ENCODE data around the gene TIGAR. TPM values are rescaled to one million over a fixed set of nuclear protein-coding genes. Genes with fewer than 3 reads are reported as not detected.

The TIGAR gene
- total RNA-seq, 1 experiment from 2014 or later: 42.7 TPM

- Mint-ChIP-seq H3K27me3 (ENCODE audit: insufficient read depth, unreplicated experiment) (peaks cover 34% of the 10 kb centered on the region), H3K36me3 (ENCODE audit: insufficient read depth, unreplicated experiment) (peaks cover 68% of the 10 kb centered on the region), H3K27ac (ENCODE audit: unreplicated experiment) (peak overlapping the region; percentile 94), H3K9me3 (ENCODE audit: unreplicated experiment) (no peaks in the 10 kb centered on the region), H3K4me1 (ENCODE audit: low read depth, unreplicated experiment) (peaks cover 58% of the 10 kb centered on the region), H3K4me3 (ENCODE audit: unreplicated experiment) (peak overlapping the region; percentile 98)
- H3K4me1 ChIP-seq: peaks cover 60% of the 10 kb centered on the region
- BruUV-seq (replicated peaks): no TSS peak
- ChIA-PET POLR2A (no interaction called here), CTCF (interaction anchor here (0.6 to 1.3 kb wide), 3 partner anchors 237 to 498 kb away, joined by 3 to 16 read pairs (median 5); no protein-coding TSS in a partner anchor)
- H3K9me3 ChIP-seq: no peaks in the 10 kb centered on the region
- DNase-seq: peak in 1 of 2 experiments; percentile 44
- peak overlapping the region; percentile 48 for H3K4me3 ChIP-seq (ENCODE audit: low read depth, low read length)
- H3K36me3 ChIP-seq (ENCODE audit: control insufficient read depth, insufficient read depth, low read length): no peaks in the 10 kb centered on the region
- peaks cover 23% of the 10 kb centered on the region for H3K27me3 ChIP-seq (replicated peaks; ENCODE audit: control insufficient read depth, insufficient read depth, low read length)
- intact Hi-C loops (cut with micrococcal nuclease; ENCODE audit: unreplicated experiment): no loop called here
- no peak for TF ChIP-seq CTCF (IDR thresholded peaks at IDR 0.05; ENCODE audit: insufficient read depth in 1 of 2, low read depth in 1 of 2, low read length in 1 of 2, severe bottlenecking in 1 of 2, unreplicated experiment in 1 of 2)
Observed at GRCh38 chr12:4274396-4275015, 46.5 kb upstream of the TIGAR start.

GRCh38 chr12:4275016-4275869 lies 45.8 kb upstream of the TIGAR start:
- no peaks in the 10 kb centered on the region for H3K36me3 ChIP-seq (ENCODE audit: control insufficient read depth, insufficient read depth, low read length)
- H3K27me3 ChIP-seq (replicated peaks; ENCODE audit: control insufficient read depth, insufficient read depth, low read length): peaks cover 16% of the 10 kb centered on the region
- TF ChIP-seq CTCF (IDR thresholded peaks at IDR 0.05; ENCODE audit: insufficient read depth in 1 of 2, low read depth in 1 of 2, low read length in 1 of 2, severe bottlenecking in 1 of 2, unreplicated experiment in 1 of 2): no peak
- H3K4me3 ChIP-seq (ENCODE audit: low read depth, low read length): peak overlapping the region; percentile 48
- DNase-seq: no peak
- ChIA-PET CTCF (interaction anchor here (0.6 to 3.9 kb wide), 6 partner anchors 169 to 499 kb away, joined by 3 to 93 read pairs (median 32); no protein-coding TSS in a partner anchor), POLR2A (interaction anchor here (1.2 kb wide), 1 partner anchor 402 kb away, joined by 3 read pairs; the partner anchor contains the start of gene PARP11)
- peaks cover 54% of the 10 kb centered on the region for H3K4me1 ChIP-seq
- intact Hi-C loops (cut with micrococcal nuclease; ENCODE audit: unreplicated experiment): no loop called here
- H3K36me3 Mint-ChIP-seq (ENCODE audit: insufficient read depth, unreplicated experiment): peaks cover 65% of the 10 kb centered on the region
- no peaks in the 10 kb centered on the region for H3K9me3 Mint-ChIP-seq (ENCODE audit: unreplicated experiment)
- H3K4me3 Mint-ChIP-seq (ENCODE audit: unreplicated experiment): peak overlapping the region; percentile 98
- peaks cover 51% of the 10 kb centered on the region for H3K4me1 Mint-ChIP-seq (ENCODE audit: low read depth, unreplicated experiment)
- H3K27me3 Mint-ChIP-seq (ENCODE audit: insufficient read depth, unreplicated experiment): peaks cover 29% of the 10 kb centered on the region
- no TSS peak for BruUV-seq (replicated peaks)
- H3K27ac Mint-ChIP-seq (ENCODE audit: unreplicated experiment): peak overlapping the region; percentile 94
- no peaks in the 10 kb centered on the region for H3K9me3 ChIP-seq

GRCh38 chr12:4275870-4276301 lies 45.1 kb upstream of the TIGAR start:
- Histone ChIP-seq H3K9me3 (no peaks in the 10 kb centered on the region), H3K4me1 (peaks cover 52% of the 10 kb centered on the region), H3K36me3 (ENCODE audit: control insufficient read depth, insufficient read depth, low read length) (no peaks in the 10 kb centered on the region), H3K27me3 (replicated peaks; ENCODE audit: control insufficient read depth, insufficient read depth, low read length) (peaks cover 13% of the 10 kb centered on the region), H3K4me3 (ENCODE audit: low read depth, low read length) (no peak overlapping the region)
- CTCF ChIA-PET: interaction anchor here (0.6 to 3.9 kb wide), 7 partner anchors 42 to 976 kb away, joined by 3 to 93 read pairs (median 9); no protein-coding TSS in a partner anchor
- H3K9me3 Mint-ChIP-seq (ENCODE audit: unreplicated experiment): no peaks in the 10 kb centered on the region
- peak overlapping the region; percentile 94 for H3K27ac Mint-ChIP-seq (ENCODE audit: unreplicated experiment)
- no TSS peak for BruUV-seq (replicated peaks)
- H3K27me3 Mint-ChIP-seq (ENCODE audit: insufficient read depth, unreplicated experiment): peaks cover 24% of the 10 kb centered on the region
- POLR2A ChIA-PET: interaction anchor here (1.2 kb wide), 1 partner anchor 403 kb away, joined by 3 read pairs; the partner anchor contains the start of gene PARP11
- H3K4me1 Mint-ChIP-seq (ENCODE audit: low read depth, unreplicated experiment): peaks cover 52% of the 10 kb centered on the region
- DNase-seq: no peak
- peaks cover 71% of the 10 kb centered on the region for H3K36me3 Mint-ChIP-seq (ENCODE audit: insufficient read depth, unreplicated experiment)
- no peak for TF ChIP-seq CTCF (IDR thresholded peaks at IDR 0.05; ENCODE audit: insufficient read depth in 1 of 2, low read depth in 1 of 2, low read length in 1 of 2, severe bottlenecking in 1 of 2, unreplicated experiment in 1 of 2)
- peak overlapping the region; percentile 98 for H3K4me3 Mint-ChIP-seq (ENCODE audit: unreplicated experiment)
- intact Hi-C loops (cut with micrococcal nuclease; ENCODE audit: unreplicated experiment): no loop called here

Data from Caco-2 (cell line).